Lung (tissue), 12 donors: ENCODE measurements around the gene MRPL49. TPM values are rescaled to one million over a fixed set of nuclear protein-coding genes. Genes with fewer than 3 reads are reported as not detected.
A peak's percentile ranks its signal among the peaks of the same experiment; 100 is the strongest.
"Not testable (repeated sequence)": the region's sequence is repeated elsewhere in the genome, so short reads cannot be mapped to it uniquely, and the experiment has no call there.

Experiments used
- ATAC-seq: fragments of 200-7000 bp; cut with Tn5 transposase; one replicate; pipeline ENCODE4 v1.9.1; 2020; ENCODE audit warnings: moderate number of reproducible peaks; ENCODE audit not compliant: insufficient read depth, low FRiP score
- DNase-seq, 3 donors: peaks; one replicate each; pipeline ENCODE4 v3.0.0-alpha.2; 2013 to 2017
- H3K27ac ChIP-seq, 2 donors: one replicate each; pipeline ENCODE4 v1.5.1; 2013; ENCODE audit warnings: mild to moderate bottlenecking in 2 of 2, moderate library complexity in 2 of 2, control low read depth in 1 of 2, inconsistent platforms in 1 of 2, low read depth in 1 of 2, low read length in 1 of 2
- H3K27me3 ChIP-seq, 3 donors: one replicate each; pipeline ENCODE4 v1.5.1; 2013; ENCODE audit warnings: low read length in 2 of 3; ENCODE audit not compliant: control insufficient read depth in 3 of 3, insufficient read depth in 3 of 3
- H3K36me3 ChIP-seq, 4 donors: one replicate each; pipeline ENCODE4 v1.5.1; 2013; ENCODE audit warnings: low read length in 4 of 4, mild to moderate bottlenecking in 1 of 4, moderate library complexity in 1 of 4; ENCODE audit not compliant: control insufficient read depth in 4 of 4, insufficient read depth in 4 of 4
- H3K4me1 ChIP-seq, 5 donors: one replicate each; pipeline ENCODE4 v1.5.1; 2013; ENCODE audit warnings: low read length in 5 of 5, mild to moderate bottlenecking in 2 of 5, moderate library complexity in 1 of 5; ENCODE audit not compliant: control insufficient read depth in 5 of 5, insufficient read depth in 5 of 5
- H3K4me3 ChIP-seq: one replicate; pipeline ENCODE4 v1.5.1; 2013; ENCODE audit warnings: mild to moderate bottlenecking, control low read depth, moderate library complexity
- H3K9ac ChIP-seq, 2 donors: one replicate each; pipeline ENCODE4 v1.5.1; 2013; ENCODE audit warnings: low read length in 2 of 2, control low read depth in 1 of 2; ENCODE audit not compliant: insufficient read depth in 1 of 2
- H3K9me3 ChIP-seq, 4 donors: one replicate each; pipeline ENCODE4 v1.5.1; 2013; ENCODE audit warnings: low read length in 3 of 4, mild to moderate bottlenecking in 1 of 4, moderate library complexity in 1 of 4; ENCODE audit not compliant: control insufficient read depth in 4 of 4, insufficient read depth in 3 of 4
- WGBS, 2 donors: extraction: QIAGEN DNeasy Blood & Tissue Kit; methylation state at CpG; one replicate each; pipeline ENCODE4 v1.1.7; 2013; 5-methylcytosine and 5-hydroxymethylcytosine counted together
- polyA plus RNA-seq, 2 donors: library from polyadenylated mRNA; stranded (reverse); fragments of 200-250 nt; gene quantifications; one replicate each; pipeline ENCODE4 v1.2.1, GENCODE V29; 2013
- total RNA-seq, 2 donors: library from RNA; depleted of rRNA in 1 of 2; stranded (reverse); fragments of >200 nt in 1 of 2; gene quantifications; one replicate each; pipeline ENCODE4 v1.2.1, GENCODE V29; 2014 to 2021
- TF ChIP-seq, protein P1 (sequence below): IDR thresholded peaks from 2 replicates; pipeline ENCODE4 v1.5.1; 2012; ENCODE audit warnings: mild to moderate bottlenecking; ENCODE audit errors: control extremely low read depth, extremely low read depth
- donor health status: control.
- donor health status: control.
- donor health status: Bipolar disorder and iron deficiency.
- donor health status: healthy.
- donor health status: DM: yes; HTN: yes; CAD: no.

Gene MRPL49
- total and polyA plus RNA-seq, 4 donors, result 26.3 to 57.2 (median 39.9) TPM

- 66% methylated on average over 7 of the region's 7 CpGs for WGBS, 2 donors
- Histone ChIP-seq H3K9ac (no peak overlapping the region), H3K27me3 (no peaks in the 10 kb centered on the region), H3K4me1 (no peaks in the 10 kb centered on the region), H3K36me3 (no peaks in the 10 kb centered on the region), H3K9me3 (no peaks in the 10 kb centered on the region), H3K27ac (no peak overlapping the region), H3K4me3 (no peak overlapping the region)
- DNase-seq (no peak), ATAC-seq (no peak)
- TF ChIP-seq, protein P1, sequence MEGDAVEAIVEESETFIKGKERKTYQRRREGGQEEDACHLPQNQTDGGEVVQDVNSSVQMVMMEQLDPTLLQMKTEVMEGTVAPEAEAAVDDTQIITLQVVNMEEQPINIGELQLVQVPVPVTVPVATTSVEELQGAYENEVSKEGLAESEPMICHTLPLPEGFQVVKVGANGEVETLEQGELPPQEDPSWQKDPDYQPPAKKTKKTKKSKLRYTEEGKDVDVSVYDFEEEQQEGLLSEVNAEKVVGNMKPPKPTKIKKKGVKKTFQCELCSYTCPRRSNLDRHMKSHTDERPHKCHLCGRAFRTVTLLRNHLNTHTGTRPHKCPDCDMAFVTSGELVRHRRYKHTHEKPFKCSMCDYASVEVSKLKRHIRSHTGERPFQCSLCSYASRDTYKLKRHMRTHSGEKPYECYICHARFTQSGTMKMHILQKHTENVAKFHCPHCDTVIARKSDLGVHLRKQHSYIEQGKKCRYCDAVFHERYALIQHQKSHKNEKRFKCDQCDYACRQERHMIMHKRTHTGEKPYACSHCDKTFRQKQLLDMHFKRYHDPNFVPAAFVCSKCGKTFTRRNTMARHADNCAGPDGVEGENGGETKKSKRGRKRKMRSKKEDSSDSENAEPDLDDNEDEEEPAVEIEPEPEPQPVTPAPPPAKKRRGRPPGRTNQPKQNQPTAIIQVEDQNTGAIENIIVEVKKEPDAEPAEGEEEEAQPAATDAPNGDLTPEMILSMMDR, result no peak
Measured at GRCh38 chr11:65141896-65142494, 19.9 kb downstream of the MRPL49 start.

DNA sequence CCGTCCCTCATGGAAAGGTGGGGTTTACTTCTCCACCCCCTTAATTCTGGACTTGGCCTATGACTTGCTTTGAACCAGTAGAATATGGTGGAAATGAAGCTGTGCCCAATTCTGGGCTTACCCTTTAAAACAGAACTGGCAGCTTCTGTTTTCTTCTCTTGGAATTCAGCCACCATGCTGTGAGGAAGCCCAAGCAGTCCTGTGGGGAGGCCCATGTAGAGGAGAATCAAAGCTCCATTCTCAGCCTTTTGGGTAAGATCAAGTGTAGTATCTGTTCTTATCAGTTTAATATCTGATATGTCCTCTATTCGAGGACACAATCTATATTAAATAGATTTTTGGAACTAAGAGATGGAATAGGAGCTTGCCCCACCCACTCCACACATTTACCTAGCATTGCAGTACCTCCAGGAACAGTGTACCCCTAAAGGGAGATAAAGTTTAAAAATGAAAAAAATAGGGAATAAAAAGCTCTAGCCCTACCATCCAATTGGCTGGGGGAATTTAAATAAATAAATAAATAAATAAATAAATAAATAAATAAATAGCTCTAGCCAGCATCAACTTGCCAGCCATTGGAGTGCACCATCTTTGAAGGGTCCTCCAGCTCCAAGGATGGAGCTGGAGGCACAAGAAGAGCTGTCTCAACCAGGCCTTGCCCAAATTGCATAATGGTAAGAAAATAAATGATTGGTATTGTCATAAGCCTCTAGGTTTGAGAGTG lies 25.4 kb downstream of the MRPL49 start:
- Histone ChIP-seq H3K9ac (no peak overlapping the region), H3K27me3 (no peaks in the 10 kb centered on the region), H3K4me3 (no peak overlapping the region), H3K4me1 (peaks cover 0 to 6% (median 3%) of the 10 kb centered on the region in 5 donors), H3K27ac (no peak overlapping the region), H3K9me3 (no peaks in the 10 kb centered on the region), H3K36me3 (no peaks in the 10 kb centered on the region)
- TF ChIP-seq, protein P1, result no peak
- ATAC-seq (no peak), DNase-seq (no peak)
- 91 to 94% methylated on average over 2 of the region's 2 CpGs for WGBS, 2 donors

DNA sequence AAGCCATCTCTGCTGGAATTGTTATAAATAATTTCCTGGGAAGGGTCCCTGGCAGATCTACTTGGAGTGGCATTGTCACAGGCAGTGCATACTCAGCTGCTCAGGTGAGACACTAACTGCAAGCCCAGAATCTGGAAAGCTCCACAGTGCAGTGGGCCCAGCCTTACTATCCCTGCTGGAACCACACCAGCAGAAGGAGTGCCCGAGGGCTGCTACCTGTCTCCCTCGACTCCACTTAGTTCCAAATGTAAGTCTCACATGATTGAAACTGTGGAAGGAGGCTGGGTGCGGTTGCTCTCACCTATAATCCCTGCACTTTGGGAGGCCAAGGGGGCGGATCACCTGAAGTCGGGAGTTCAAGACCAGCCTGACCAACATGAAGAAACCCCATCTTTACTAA lies 26.5 kb downstream of the MRPL49 start:
- ATAC-seq (no peak), DNase-seq (no peak)
- Histone ChIP-seq H3K4me3 (no peak overlapping the region), H3K4me1 (peaks cover 0 to 6% (median 3%) of the 10 kb centered on the region in 5 donors), H3K27ac (no peak overlapping the region), H3K9ac (no peak overlapping the region), H3K9me3 (no peaks in the 10 kb centered on the region), H3K27me3 (no peaks in the 10 kb centered on the region), H3K36me3 (no peaks in the 10 kb centered on the region)
- WGBS, 2 donors, result 84 to 93% methylated on average over 5 of the region's 5 CpGs
- TF ChIP-seq, protein P1, result no peak

DNA sequence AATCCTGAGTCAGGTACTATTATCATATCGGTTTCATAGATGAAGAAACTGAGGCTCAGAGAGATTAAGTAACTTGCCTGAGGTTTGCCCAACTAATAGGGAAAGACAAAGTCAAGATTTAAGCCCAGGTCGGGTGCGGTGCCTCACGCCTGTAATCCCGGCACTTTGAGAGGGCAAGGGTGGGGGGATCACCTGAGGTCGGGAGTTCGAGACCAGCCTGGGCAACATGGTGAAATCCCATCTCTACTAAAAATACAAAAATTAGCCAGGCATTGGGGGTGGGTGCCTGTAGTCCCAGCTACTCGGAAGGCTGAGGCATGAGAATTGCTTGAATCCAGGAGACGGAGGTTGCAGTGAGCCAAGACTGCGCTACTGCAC lies 28.0 kb downstream of the MRPL49 start:
- H3K4me3 ChIP-seq, ATAC-seq, H3K9me3 ChIP-seq, H3K9ac ChIP-seq, H3K36me3 ChIP-seq, H3K27me3 ChIP-seq, DNase-seq, H3K4me1 ChIP-seq: not testable (repeated sequence)
- WGBS, 2 donors, result 61 to 71% methylated on average over 10 of the region's 10 CpGs
- peak overlapping the region; percentile 82 to 85 for H3K27ac ChIP-seq
